ENCODE measurements around the gene HOXC12.

HOXC12 gene

DNA sequence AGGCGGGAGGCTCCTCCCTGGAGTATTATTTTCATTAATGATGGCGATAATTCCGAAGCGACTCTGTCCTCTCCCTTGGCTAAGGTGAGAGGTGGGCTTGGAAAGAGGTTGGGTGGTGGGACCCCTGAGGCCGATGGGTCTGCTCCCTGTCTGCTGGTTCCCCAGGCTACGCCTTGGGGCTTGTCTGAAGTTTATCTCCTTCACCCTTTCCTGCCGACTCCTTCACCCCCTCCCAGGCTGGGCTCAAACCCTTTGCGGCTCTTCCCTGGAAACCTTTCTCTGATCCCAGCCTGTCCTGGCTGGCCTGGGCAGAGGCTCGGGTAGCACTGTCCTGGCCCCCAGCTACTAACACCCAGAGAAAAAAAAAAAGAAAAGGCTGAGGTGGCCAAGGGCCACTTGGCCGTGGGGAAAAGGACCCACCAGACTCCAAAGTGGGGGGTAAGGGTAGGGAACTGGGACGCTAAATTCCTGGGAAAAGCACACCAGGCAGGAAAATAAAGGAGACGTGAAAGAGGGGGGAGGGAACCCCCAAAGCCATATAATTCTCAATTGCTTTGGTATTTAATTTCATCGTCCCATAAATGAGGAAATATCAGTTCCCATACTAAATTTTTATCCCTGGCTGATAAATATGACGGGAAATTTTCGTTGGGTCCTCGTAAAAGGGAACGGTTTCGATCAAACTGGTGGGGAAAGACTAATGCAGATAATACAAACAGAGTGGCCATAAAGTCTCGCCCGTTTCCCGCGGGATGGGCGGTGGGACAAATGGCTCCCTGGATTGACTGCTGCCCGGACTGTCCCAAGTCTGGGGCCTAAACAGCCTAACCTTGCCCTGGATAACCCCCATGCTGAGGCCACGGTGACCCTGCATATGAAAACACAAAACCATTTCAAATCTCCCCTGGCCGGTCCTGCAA is 28.2 kb downstream of the HOXC12 start:
- no peaks in the 10 kb centered on the region for H3K79me2 ChIP-seq (ENCODE audit: control insufficient read depth, insufficient read depth, low read length, poor library complexity)
- H3K18ac ChIP-seq (ENCODE audit: low read length) = no peak overlapping the region
- H2BK120ac ChIP-seq (ENCODE audit: insufficient read depth, low read length, poor library complexity) = no peak overlapping the region
- DNase-seq = no peak
- H3K4ac ChIP-seq (ENCODE audit: low read depth, low read length) = no peak overlapping the region
- no peak overlapping the region for H2BK5ac ChIP-seq (ENCODE audit: low read depth, low read length, poor library complexity)
- H2AK5ac ChIP-seq (ENCODE audit: low read length) = no peak overlapping the region
- no peak overlapping the region for H4K91ac ChIP-seq (ENCODE audit: low read depth, low read length)
- no peaks in the 10 kb centered on the region for H3K36me3 ChIP-seq (ENCODE audit: control insufficient read depth in 1 of 2, insufficient read depth in 2 of 2, low read length in 2 of 2)
- WGBS (ENCODE audit: extremely low coverage, insufficient coverage, insufficient read length) = no CpG with 5 or more reads among the region's 26 CpGs
- H3K9ac ChIP-seq (ENCODE audit: low read length) = no peak overlapping the region
- no peaks in the 10 kb centered on the region for H3K79me1 ChIP-seq (ENCODE audit: low read length)
- H3K27ac ChIP-seq (ENCODE audit: low read depth, low read length) = no peak overlapping the region
- H3K4me1 ChIP-seq (ENCODE audit: control insufficient read depth in 1 of 2, insufficient read depth in 2 of 2, low read length in 2 of 2) = peaks cover 0 to 3% of the 10 kb centered on the region in 2 experiments
- H3K14ac ChIP-seq (ENCODE audit: low read length) = no peak overlapping the region
- no peak overlapping the region for H2AFZ ChIP-seq (ENCODE audit: insufficient read depth, low read length, poor library complexity)
- no peak overlapping the region for H4K12ac ChIP-seq (ENCODE audit: low read depth, low read length)
- H3K9me3 ChIP-seq (ENCODE audit: insufficient read depth, low read depth, low read length) = peaks cover 39% of the 10 kb centered on the region
- H3K4me3 ChIP-seq (ENCODE audit: low read depth, low read length) = no peak overlapping the region
- no peak overlapping the region for H2BK12ac ChIP-seq (ENCODE audit: low read length)
- no peak overlapping the region for H3K4me2 ChIP-seq (ENCODE audit: low read length)
- H4K8ac ChIP-seq (ENCODE audit: low read depth, low read length) = no peak overlapping the region
- peaks cover 92% of the 10 kb centered on the region for H3K27me3 ChIP-seq (ENCODE audit: insufficient read depth, low read length)
- no peak overlapping the region for H3K23ac ChIP-seq (ENCODE audit: low read length)

DNA sequence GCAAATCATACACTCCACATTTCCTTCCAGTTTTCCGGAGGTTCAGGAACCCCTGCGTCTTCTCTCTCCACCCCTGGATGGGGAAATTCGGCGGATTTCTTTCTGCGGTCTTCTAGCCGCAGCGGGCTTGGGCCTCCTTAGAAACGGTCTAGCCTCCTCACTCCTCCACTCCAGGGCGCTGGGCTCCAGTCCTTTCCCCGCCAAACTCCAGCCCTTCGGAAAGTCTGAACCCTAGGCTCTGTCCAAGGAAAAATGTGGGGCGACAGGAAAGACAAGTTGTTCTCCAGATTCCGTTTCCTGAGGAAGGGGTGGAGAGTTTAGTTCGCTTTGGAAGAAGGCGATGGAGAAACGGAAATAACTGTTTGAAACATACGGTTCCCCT is 28.9 kb downstream of the HOXC12 start:
- H3K27me3 ChIP-seq (ENCODE audit: insufficient read depth, low read length) = peaks cover 94% of the 10 kb centered on the region
- no peak overlapping the region for H2BK12ac ChIP-seq (ENCODE audit: low read length)
- peak in 1 of 2 donors; percentile 26 for DNase-seq
- H3K18ac ChIP-seq (ENCODE audit: low read length) = no peak overlapping the region
- H3K79me2 ChIP-seq (ENCODE audit: control insufficient read depth, insufficient read depth, low read length, poor library complexity) = no peaks in the 10 kb centered on the region
- no peak overlapping the region for H3K9ac ChIP-seq (ENCODE audit: low read length)
- no peaks in the 10 kb centered on the region for H3K36me3 ChIP-seq (ENCODE audit: control insufficient read depth in 1 of 2, insufficient read depth in 2 of 2, low read length in 2 of 2)
- H3K79me1 ChIP-seq (ENCODE audit: low read length) = no peaks in the 10 kb centered on the region
- H3K4me3 ChIP-seq (ENCODE audit: low read depth, low read length) = no peak overlapping the region
- no peak overlapping the region for H4K12ac ChIP-seq (ENCODE audit: low read depth, low read length)
- no peak overlapping the region for H2BK5ac ChIP-seq (ENCODE audit: low read depth, low read length, poor library complexity)
- peaks cover 0 to 2% of the 10 kb centered on the region in 2 experiments for H3K4me1 ChIP-seq (ENCODE audit: control insufficient read depth in 1 of 2, insufficient read depth in 2 of 2, low read length in 2 of 2)
- no peak overlapping the region for H3K4me2 ChIP-seq (ENCODE audit: low read length)
- H2BK120ac ChIP-seq (ENCODE audit: insufficient read depth, low read length, poor library complexity) = no peak overlapping the region
- no peak overlapping the region for H3K4ac ChIP-seq (ENCODE audit: low read depth, low read length)
- peaks cover 39% of the 10 kb centered on the region for H3K9me3 ChIP-seq (ENCODE audit: insufficient read depth, low read depth, low read length)
- no CpG with 5 or more reads among the region's 17 CpGs for WGBS (ENCODE audit: extremely low coverage, insufficient coverage, insufficient read length)
- no peak overlapping the region for H3K23ac ChIP-seq (ENCODE audit: low read length)
- H4K91ac ChIP-seq (ENCODE audit: low read depth, low read length) = no peak overlapping the region
- H3K14ac ChIP-seq (ENCODE audit: low read length) = no peak overlapping the region
- H2AK5ac ChIP-seq (ENCODE audit: low read length) = no peak overlapping the region
- no peak overlapping the region for H2AFZ ChIP-seq (ENCODE audit: insufficient read depth, low read length, poor library complexity)
- H3K27ac ChIP-seq (ENCODE audit: low read depth, low read length) = no peak overlapping the region
- H4K8ac ChIP-seq (ENCODE audit: low read depth, low read length) = no peak overlapping the region

DNA sequence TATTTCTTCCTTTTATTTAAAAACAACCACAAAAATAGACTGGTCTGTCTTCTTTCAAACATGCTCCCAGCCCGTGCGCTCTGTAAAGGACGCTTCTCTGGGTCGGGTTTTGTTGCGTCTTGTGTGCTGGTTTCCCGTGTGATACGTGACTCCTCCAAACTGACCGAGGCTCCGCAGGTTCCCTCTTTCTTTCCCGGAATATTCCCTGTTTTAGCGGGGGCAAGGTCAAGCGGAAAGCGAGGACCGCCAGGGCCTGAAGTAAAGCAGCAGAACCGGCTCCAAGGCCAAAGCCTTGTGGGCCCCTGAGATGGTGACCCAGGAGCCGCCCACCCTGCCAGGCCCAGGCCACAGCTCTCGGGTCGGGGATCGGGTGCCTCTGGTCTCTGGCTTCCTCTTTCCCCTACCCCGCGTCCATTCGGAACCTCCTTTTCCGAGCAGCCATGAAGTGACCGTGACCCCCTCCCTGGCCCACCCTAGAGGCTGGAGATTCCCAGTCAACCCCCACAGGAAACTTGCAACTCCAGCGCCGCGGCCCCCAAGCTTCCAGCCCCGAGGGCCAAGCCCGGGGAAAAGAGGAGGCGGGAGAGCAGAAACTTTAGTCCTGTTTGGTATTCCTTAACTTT is 29.4 kb downstream of the HOXC12 start:
- Histone ChIP-seq H2BK5ac (ENCODE audit: low read depth, low read length, poor library complexity) (no peak overlapping the region), H3K9me3 (ENCODE audit: insufficient read depth, low read depth, low read length) (peaks cover 39% of the 10 kb centered on the region), H2AFZ (ENCODE audit: insufficient read depth, low read length, poor library complexity) (no peak overlapping the region), H3K79me2 (ENCODE audit: control insufficient read depth, insufficient read depth, low read length, poor library complexity) (no peaks in the 10 kb centered on the region), H3K27ac (ENCODE audit: low read depth, low read length) (no peak overlapping the region), H2AK5ac (ENCODE audit: low read length) (no peak overlapping the region), H3K18ac (ENCODE audit: low read length) (no peak overlapping the region), H4K12ac (ENCODE audit: low read depth, low read length) (no peak overlapping the region), H4K8ac (ENCODE audit: low read depth, low read length) (no peak overlapping the region), H3K27me3 (ENCODE audit: insufficient read depth, low read length) (peaks cover 94% of the 10 kb centered on the region), H4K91ac (ENCODE audit: low read depth, low read length) (no peak overlapping the region), H3K36me3 (ENCODE audit: control insufficient read depth in 1 of 2, insufficient read depth in 2 of 2, low read length in 2 of 2) (no peaks in the 10 kb centered on the region), H3K79me1 (ENCODE audit: low read length) (no peaks in the 10 kb centered on the region), H3K4ac (ENCODE audit: low read depth, low read length) (no peak overlapping the region), H3K4me1 (ENCODE audit: control insufficient read depth in 1 of 2, insufficient read depth in 2 of 2, low read length in 2 of 2) (peaks cover 0 to 2% of the 10 kb centered on the region in 2 experiments), H3K23ac (ENCODE audit: low read length) (no peak overlapping the region), H2BK120ac (ENCODE audit: insufficient read depth, low read length, poor library complexity) (no peak overlapping the region), H3K9ac (ENCODE audit: low read length) (no peak overlapping the region), H3K4me3 (ENCODE audit: low read depth, low read length) (no peak overlapping the region), H3K4me2 (ENCODE audit: low read length) (no peak overlapping the region), H3K14ac (ENCODE audit: low read length) (no peak overlapping the region), H2BK12ac (ENCODE audit: low read length) (no peak overlapping the region)
- DNase-seq = no peak
- WGBS (ENCODE audit: extremely low coverage, insufficient coverage, insufficient read length) = no CpG with 5 or more reads among the region's 30 CpGs

DNA sequence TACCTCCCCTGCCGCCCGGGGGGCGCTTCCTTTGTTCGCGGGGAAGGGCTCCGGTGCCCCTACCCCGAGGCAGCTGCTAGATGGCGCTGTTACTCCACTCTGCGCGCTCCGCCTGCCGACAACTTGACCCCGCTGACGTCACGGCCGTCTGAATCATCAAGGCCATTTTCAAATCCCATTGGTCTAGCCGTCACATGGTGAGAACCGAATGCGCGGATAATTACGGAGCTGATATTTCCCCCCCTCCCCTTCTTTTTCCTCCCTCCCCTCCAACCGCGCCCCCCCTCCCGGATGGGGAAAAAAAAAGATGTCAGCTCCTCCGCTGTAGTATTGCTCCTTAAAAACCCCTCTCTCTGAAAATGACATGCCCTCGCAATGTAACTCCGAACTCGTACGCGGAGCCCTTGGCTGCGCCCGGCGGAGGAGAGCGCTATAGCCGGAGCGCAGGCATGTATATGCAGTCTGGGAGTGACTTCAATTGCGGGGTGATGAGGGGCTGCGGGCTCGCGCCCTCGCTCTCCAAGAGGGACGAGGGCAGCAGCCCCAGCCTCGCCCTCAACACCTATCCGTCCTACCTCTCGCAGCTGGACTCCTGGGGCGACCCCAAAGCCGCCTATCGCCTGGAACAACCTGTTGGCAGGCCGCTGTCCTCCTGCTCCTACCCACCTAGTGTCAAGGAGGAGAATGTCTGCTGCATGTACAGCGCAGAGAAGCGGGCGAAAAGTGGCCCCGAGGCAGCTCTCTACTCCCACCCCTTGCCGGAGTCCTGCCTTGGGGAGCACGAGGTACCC is 30.4 kb downstream of the HOXC12 start, which contains the start of gene HOXC10:
Gene HOXC10 (plus strand): TSS at position 246 of the 791 bp plus-strand sequence. CDS start 114 bp downstream, at position 360.
- no peak within 1 kb of the TSS for H3K14ac ChIP-seq (ENCODE audit: low read length)

More for the DNA sequence above, 30.4 kb downstream of the HOXC12 start, which contains the start of gene HOXC10:
- Histone ChIP-seq H3K23ac (ENCODE audit: low read length) (no peak within 1 kb of the TSS), H4K8ac (ENCODE audit: low read depth, low read length) (no peak within 1 kb of the TSS), H2AFZ (ENCODE audit: insufficient read depth, low read length, poor library complexity) (no peak within 1 kb of the TSS), H3K9ac (ENCODE audit: low read length) (no peak within 1 kb of the TSS), H4K12ac (ENCODE audit: low read depth, low read length) (no peak within 1 kb of the TSS), H3K36me3 (ENCODE audit: control insufficient read depth in 1 of 2, insufficient read depth in 2 of 2, low read length in 2 of 2) (no peaks in the 10 kb centered on the region), H2BK5ac (ENCODE audit: low read depth, low read length, poor library complexity) (no peak within 1 kb of the TSS), H3K4me3 (ENCODE audit: low read depth, low read length) (no peak within 1 kb of the TSS), H3K18ac (ENCODE audit: low read length) (no peak within 1 kb of the TSS), H4K91ac (ENCODE audit: low read depth, low read length) (no peak within 1 kb of the TSS), H3K27ac (ENCODE audit: low read depth, low read length) (no peak within 1 kb of the TSS), H2AK5ac (ENCODE audit: low read length) (no peak within 1 kb of the TSS), H3K27me3 (ENCODE audit: insufficient read depth, low read length) (peaks cover 90% of the 10 kb centered on the region), H3K4ac (ENCODE audit: low read depth, low read length) (no peak within 1 kb of the TSS), H3K79me2 (ENCODE audit: control insufficient read depth, insufficient read depth, low read length, poor library complexity) (no peaks in the 10 kb centered on the region), H2BK12ac (ENCODE audit: low read length) (no peak within 1 kb of the TSS), H2BK120ac (ENCODE audit: insufficient read depth, low read length, poor library complexity) (no peak within 1 kb of the TSS), H3K9me3 (ENCODE audit: insufficient read depth, low read depth, low read length) (peaks cover 33% of the 10 kb centered on the region), H3K79me1 (ENCODE audit: low read length) (no peaks in the 10 kb centered on the region), H3K4me1 (ENCODE audit: control insufficient read depth in 1 of 2, insufficient read depth in 2 of 2, low read length in 2 of 2) (peaks cover 0 to 2% of the 10 kb centered on the region in 2 experiments), H3K4me2 (ENCODE audit: low read length) (no peak within 1 kb of the TSS)
- peak; percentile 63 to 79 for DNase-seq
- WGBS (ENCODE audit: extremely low coverage, insufficient coverage, insufficient read length) = no CpG with 5 or more reads among the region's 55 CpGs
